Measurements from ENCODE around the gene HPCAL1.

DNA sequence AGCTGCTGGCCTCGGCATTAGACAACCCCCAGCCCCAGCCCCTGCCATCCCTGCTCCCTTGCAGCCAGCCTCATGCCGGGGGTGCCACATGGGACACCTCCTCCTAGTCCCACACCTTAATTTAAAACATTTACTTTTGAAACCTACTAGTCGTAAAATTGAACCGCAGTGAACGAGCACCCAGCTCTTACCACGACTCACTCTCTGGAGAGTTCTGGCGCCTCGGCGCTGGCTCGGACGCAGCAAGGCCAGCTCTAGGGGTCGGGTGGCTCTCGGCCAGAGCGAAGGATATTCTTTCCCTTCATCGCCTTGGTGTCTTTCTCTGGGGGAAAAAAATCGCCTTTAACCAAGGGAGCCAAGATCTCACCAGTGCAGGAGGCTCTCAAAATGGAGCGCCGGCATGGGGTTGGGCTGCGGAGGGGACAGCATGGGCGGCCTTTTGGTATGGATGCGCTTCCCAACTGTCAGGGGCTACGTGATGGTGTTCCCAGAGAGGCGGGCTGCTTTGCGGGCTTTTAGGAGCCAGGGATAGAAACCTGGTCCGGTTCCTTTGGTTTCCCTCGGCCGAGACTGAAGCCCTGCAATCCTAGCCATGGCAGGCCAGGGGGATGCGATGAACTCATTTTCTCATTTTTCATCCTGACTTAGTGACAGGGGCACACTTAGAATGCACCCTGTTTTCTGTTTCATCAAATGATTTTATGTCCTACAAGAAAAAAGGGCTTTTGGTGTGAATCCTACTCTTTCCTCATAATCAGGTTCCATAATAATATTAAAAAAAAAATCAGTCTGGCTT, 2.0 kb downstream of the HPCAL1 start:
- TF ChIP-seq, protein P1, sequence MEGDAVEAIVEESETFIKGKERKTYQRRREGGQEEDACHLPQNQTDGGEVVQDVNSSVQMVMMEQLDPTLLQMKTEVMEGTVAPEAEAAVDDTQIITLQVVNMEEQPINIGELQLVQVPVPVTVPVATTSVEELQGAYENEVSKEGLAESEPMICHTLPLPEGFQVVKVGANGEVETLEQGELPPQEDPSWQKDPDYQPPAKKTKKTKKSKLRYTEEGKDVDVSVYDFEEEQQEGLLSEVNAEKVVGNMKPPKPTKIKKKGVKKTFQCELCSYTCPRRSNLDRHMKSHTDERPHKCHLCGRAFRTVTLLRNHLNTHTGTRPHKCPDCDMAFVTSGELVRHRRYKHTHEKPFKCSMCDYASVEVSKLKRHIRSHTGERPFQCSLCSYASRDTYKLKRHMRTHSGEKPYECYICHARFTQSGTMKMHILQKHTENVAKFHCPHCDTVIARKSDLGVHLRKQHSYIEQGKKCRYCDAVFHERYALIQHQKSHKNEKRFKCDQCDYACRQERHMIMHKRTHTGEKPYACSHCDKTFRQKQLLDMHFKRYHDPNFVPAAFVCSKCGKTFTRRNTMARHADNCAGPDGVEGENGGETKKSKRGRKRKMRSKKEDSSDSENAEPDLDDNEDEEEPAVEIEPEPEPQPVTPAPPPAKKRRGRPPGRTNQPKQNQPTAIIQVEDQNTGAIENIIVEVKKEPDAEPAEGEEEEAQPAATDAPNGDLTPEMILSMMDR (conservative IDR thresholded peaks at IDR 0.05; ENCODE audit: low read depth, low read length), result no peak
- TF ChIP-seq EZH2 (IDR thresholded peaks at IDR 0.05; ENCODE audit: low read length, unreplicated experiment) (no peak), EZH2phosphoT487 (IDR thresholded peaks at IDR 0.05; ENCODE audit: borderline replicate concordance, low read length) (no peak)
